GM12878 (cell line): ENCODE measurements around the gene GABRB2. TPM values are rescaled to one million over a fixed set of nuclear protein-coding genes. Genes with fewer than 3 reads are reported as not detected.

Experiments used
- ATAC-seq: fragments of 200-7000 bp; cut with Tn5 transposase; 3 replicates; pipeline ENCODE4 v1.9.1; 2020; ENCODE audit warnings: mild to moderate bottlenecking, moderate library complexity
- BruUV-seq: library from RNA; stranded (reverse); fragments of 400-500 nt; replicated peaks from 2 replicates; lab custom pipeline; 2021; lab: Mats Ljungman, UMichigan
- CTCF ChIA-PET: fragments of 300-600 bp; sonication (Branson Sonifier 250); formaldehyde crosslinking; extraction: SDS; loops from one replicate; lab custom pipeline; 2021; ENCODE audit warnings: inconsistent platforms; lab: Yijun Ruan, JAX
- POLR2A ChIA-PET: fragments of 350-600 bp; formaldehyde crosslinking; extraction: SDS; loops from one replicate; lab custom pipeline; 2021; ENCODE audit warnings: inconsistent platforms; lab: Charles Lee
- RAD21 ChIA-PET: fragments of 300-600 bp; sonication (Branson Sonifier 250); formaldehyde crosslinking; loops from one replicate; lab custom pipeline; 2023; ENCODE audit warnings: antibody characterized with exemption; ENCODE audit not compliant: unreplicated experiment; lab: Charles Lee
- SMC1A ChIA-PET: fragments of 300-600 bp; sonication (Branson Sonifier 250); formaldehyde crosslinking; loops from one replicate; lab custom pipeline; 2023; ENCODE audit not compliant: unreplicated experiment, uncharacterized antibody; lab: Charles Lee
- DNase-seq: peaks from one replicate; pipeline ENCODE4 v3.0.0-alpha.2; 2011; ENCODE audit warnings: low read depth, low spot score
- FAIRE-seq: peaks from 3 replicates; lab custom pipeline; 2011; peaks lifted over from hg19 to GRCh38; lab: Jason Lieb, UNC
- H2AFZ ChIP-seq: 2 replicates; pipeline ENCODE4 v1.6.0; 2011; ENCODE audit warnings: low read depth, low read length, control low read depth; ENCODE audit not compliant: control insufficient read depth
- H3K27ac ChIP-seq: 2 replicates; pipeline ENCODE4 v1.5.1; 2011; ENCODE audit warnings: control low read depth; ENCODE audit not compliant: control insufficient read depth, insufficient read depth
- H3K27me3 ChIP-seq, 2 experiments: replicated peaks in 1 of 2; 2 replicates each; pipeline versions ENCODE4 v1.6.0 to v1.6.1; 2011; ENCODE audit warnings: low read length in 1 of 2; ENCODE audit not compliant: control insufficient read depth in 2 of 2, insufficient read depth in 2 of 2
- H3K36me3 ChIP-seq, 2 experiments: 2 replicates each; pipeline ENCODE4 v1.5.1; 2011; ENCODE audit warnings: low read length in 1 of 2; ENCODE audit not compliant: control insufficient read depth in 2 of 2, insufficient read depth in 2 of 2
- H3K4me1 ChIP-seq: 2 replicates; pipeline ENCODE4 v1.6.1; 2011; ENCODE audit warnings: mild to moderate bottlenecking, low read length, moderate library complexity, mixed read lengths; ENCODE audit not compliant: control insufficient read depth, insufficient read depth
- H3K4me2 ChIP-seq: 2 replicates; pipeline ENCODE4 v1.6.0; 2011; ENCODE audit warnings: control low read depth; ENCODE audit not compliant: control insufficient read depth, insufficient read depth
- H3K4me3 ChIP-seq: fragments of 200-600 bp; sonication (generic); 2 replicates; pipeline ENCODE4 v1.5.1; 2016
- H3K79me2 ChIP-seq: 2 replicates; pipeline ENCODE4 v1.6.0; 2011; ENCODE audit warnings: low read length; ENCODE audit not compliant: control insufficient read depth, insufficient read depth
- H3K9ac ChIP-seq: 2 replicates; pipeline ENCODE4 v1.8.0; 2011; ENCODE audit warnings: low read length, control low read depth, mixed read lengths; ENCODE audit not compliant: control insufficient read depth, insufficient read depth
- H3K9me3 ChIP-seq: replicated peaks from 3 replicates; pipeline ENCODE4 v1.5.1; 2011; ENCODE audit warnings: mild to moderate bottlenecking, low read length; ENCODE audit not compliant: control insufficient read depth, insufficient read depth
- H4K20me1 ChIP-seq: 2 replicates; pipeline ENCODE4 v1.6.0; 2011; ENCODE audit not compliant: control insufficient read depth, insufficient read depth
- CHD1 ChIP-seq: IDR thresholded peaks from 2 replicates; pipeline ENCODE4 v1.6.1; 2012; ENCODE audit warnings: low read depth, low read length, improper control_type of control experiment
- HCFC1 ChIP-seq: fragments of 150-350 bp; IDR thresholded peaks from 2 replicates; pipeline ENCODE4 v1.6.1; 2014; ENCODE audit warnings: low read length
- HDAC2 ChIP-seq: fragments of 200-600 bp; sonication (generic); IDR thresholded peaks from 2 replicates; pipeline ENCODE4 v1.6.1; 2017
- NFXL1 ChIP-seq: fragments of 450-650 bp; IDR thresholded peaks from 2 replicates; pipeline ENCODE4 v1.6.1; 2017; ENCODE audit warnings: antibody characterized with exemption, mild to moderate bottlenecking, borderline replicate concordance
- PAX5 ChIP-seq: IDR thresholded peaks from 2 replicates; pipeline ENCODE4 v1.6.1; 2011; ENCODE audit warnings: low read depth, low read length, borderline replicate concordance
- WGBS: methylation state at CpG from one replicate; pipeline ENCODE4 v1.1.6; 2016; ENCODE audit warnings: low lambda C conversion rate; ENCODE audit not compliant: insufficient replicate concordance, insufficient coverage; ENCODE audit errors: missing lambda C conversion rate; 5-methylcytosine and 5-hydroxymethylcytosine counted together
- in situ Hi-C: fragments of 300-500 bp; cut with MboI; formaldehyde crosslinking; loops from 9 replicates; pipeline ENCODE4 v1.14.3; 2018; ENCODE audit warnings: mixed read lengths
- intact Hi-C: fragments of 100-400 bp; cut with micrococcal nuclease; formaldehyde crosslinking; loops from one replicate; pipeline ENCODE4 v1.14.2; 2022; ENCODE audit not compliant: unreplicated experiment
- polyA plus RNA-seq, 11 experiments: library from polyadenylated mRNA; depleted of rRNA in 4 of 11; unstranded in 6 of 11; stranded (reverse) in 5 of 11; fragments of >200 nt; fragmentation: Nextera tagmentation in 4 of 11; fragmentation: Illumina TruSeq in 1 of 11; extraction: Ambion mirVana in 4 of 11; extraction: Trizol in 1 of 11; gene quantifications; 1 replicate in 1 of 11; 2 replicates in 10 of 11; pipeline versions ENCODE4 v1.2.1 to v1.2.3, GENCODE V29; 2011 to 2016; ENCODE audit warnings: inconsistent platforms in 2 of 11, missing spikeins in 2 of 11, low read depth in 1 of 11
- total RNA-seq, 4 experiments: library from RNA; depleted of rRNA in 3 of 4; stranded (reverse); fragments of >200 nt in 3 of 4; fragmentation: Illumina TruSeq in 1 of 4; extraction: Trizol in 1 of 4; gene quantifications; 2 replicates each; pipeline versions ENCODE4 v1.2.1 to v1.2.3, GENCODE V29; 2013 to 2021
- TF ChIP-seq, protein P1 (sequence below): fragments of 450-650 bp; formaldehyde crosslinking; IDR thresholded peaks from 2 replicates; pipeline ENCODE4 v1.5.0; 2022; ENCODE audit warnings: mild to moderate bottlenecking, missing genetic modification characterization
- TF ChIP-seq, protein P2 (sequence below): fragments of 450-650 bp; IDR thresholded peaks from 2 replicates; pipeline ENCODE4 v1.6.1; 2018; ENCODE audit warnings: mild to moderate bottlenecking, low read depth, moderate library complexity; ENCODE audit not compliant: partially characterized antibody

Gene GABRB2
- total and polyA plus RNA-seq, 10 of the 15 experiments (the other 5 are each of a cell fraction or from before 2014, with no cell fraction given) = 0.12 to 0.85 (median 0.43) TPM

DNA sequence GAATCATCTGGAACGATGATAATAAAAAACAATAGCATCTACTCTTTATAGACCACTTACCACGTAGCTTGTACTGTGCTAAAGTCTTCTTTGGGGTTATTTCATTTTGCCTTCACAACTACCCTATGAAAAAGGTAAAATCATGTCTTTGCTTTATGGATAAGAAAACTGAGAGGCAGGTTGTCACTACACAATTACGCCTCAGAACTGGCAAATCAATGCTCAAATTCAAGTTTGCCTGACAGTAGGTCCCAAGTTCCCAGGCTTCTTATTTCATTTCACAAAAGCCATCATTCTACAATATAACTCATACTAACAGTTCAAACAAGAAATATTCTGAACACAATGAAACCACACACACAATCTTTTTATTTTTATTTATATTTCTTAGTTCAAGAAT, 258.5 kb downstream of the GABRB2 start:
- Histone ChIP-seq H3K9ac (no peak overlapping the region), H3K27ac (no peak overlapping the region), H3K27me3 (no peaks in the 10 kb centered on the region), H3K9me3 (no peaks in the 10 kb centered on the region), H3K36me3 (no peaks in the 10 kb centered on the region), H4K20me1 (no peaks in the 10 kb centered on the region), H2AFZ (no peak overlapping the region), H3K79me2 (no peaks in the 10 kb centered on the region), H3K4me2 (no peak overlapping the region), H3K4me3 (no peak overlapping the region), H3K4me1 (peaks cover 16% of the 10 kb centered on the region)
- BruUV-seq = no TSS peak
- ATAC-seq = no peak
- FAIRE-seq = no peak
- ChIA-PET POLR2A (no interaction called here), CTCF (no interaction called here), SMC1A (no interaction called here), RAD21 (no interaction called here)
- TF ChIP-seq, protein P1, sequence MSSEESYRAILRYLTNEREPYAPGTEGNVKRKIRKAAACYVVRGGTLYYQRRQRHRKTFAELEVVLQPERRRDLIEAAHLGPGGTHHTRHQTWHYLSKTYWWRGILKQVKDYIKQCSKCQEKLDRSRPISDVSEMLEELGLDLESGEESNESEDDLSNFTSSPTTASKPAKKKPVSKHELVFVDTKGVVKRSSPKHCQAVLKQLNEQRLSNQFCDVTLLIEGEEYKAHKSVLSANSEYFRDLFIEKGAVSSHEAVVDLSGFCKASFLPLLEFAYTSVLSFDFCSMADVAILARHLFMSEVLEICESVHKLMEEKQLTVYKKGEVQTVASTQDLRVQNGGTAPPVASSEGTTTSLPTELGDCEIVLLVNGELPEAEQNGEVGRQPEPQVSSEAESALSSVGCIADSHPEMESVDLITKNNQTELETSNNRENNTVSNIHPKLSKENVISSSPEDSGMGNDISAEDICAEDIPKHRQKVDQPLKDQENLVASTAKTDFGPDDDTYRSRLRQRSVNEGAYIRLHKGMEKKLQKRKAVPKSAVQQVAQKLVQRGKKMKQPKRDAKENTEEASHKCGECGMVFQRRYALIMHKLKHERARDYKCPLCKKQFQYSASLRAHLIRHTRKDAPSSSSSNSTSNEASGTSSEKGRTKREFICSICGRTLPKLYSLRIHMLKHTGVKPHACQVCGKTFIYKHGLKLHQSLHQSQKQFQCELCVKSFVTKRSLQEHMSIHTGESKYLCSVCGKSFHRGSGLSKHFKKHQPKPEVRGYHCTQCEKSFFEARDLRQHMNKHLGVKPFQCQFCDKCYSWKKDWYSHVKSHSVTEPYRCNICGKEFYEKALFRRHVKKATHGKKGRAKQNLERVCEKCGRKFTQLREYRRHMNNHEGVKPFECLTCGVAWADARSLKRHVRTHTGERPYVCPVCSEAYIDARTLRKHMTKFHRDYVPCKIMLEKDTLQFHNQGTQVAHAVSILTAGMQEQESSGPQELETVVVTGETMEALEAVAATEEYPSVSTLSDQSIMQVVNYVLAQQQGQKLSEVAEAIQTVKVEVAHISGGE = no peak
- TF ChIP-seq CHD1 (no peak), HCFC1 (no peak), PAX5 (no peak), HDAC2 (no peak), NFXL1 (no peak)
- TF ChIP-seq, protein P2, sequence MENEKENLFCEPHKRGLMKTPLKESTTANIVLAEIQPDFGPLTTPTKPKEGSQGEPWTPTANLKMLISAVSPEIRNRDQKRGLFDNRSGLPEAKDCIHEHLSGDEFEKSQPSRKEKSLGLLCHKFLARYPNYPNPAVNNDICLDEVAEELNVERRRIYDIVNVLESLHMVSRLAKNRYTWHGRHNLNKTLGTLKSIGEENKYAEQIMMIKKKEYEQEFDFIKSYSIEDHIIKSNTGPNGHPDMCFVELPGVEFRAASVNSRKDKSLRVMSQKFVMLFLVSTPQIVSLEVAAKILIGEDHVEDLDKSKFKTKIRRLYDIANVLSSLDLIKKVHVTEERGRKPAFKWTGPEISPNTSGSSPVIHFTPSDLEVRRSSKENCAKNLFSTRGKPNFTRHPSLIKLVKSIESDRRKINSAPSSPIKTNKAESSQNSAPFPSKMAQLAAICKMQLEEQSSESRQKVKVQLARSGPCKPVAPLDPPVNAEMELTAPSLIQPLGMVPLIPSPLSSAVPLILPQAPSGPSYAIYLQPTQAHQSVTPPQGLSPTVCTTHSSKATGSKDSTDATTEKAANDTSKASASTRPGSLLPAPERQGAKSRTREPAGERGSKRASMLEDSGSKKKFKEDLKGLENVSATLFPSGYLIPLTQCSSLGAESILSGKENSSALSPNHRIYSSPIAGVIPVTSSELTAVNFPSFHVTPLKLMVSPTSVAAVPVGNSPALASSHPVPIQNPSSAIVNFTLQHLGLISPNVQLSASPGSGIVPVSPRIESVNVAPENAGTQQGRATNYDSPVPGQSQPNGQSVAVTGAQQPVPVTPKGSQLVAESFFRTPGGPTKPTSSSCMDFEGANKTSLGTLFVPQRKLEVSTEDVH = no peak
- WGBS = 79% methylated on average over 3 of the region's 3 CpGs
- DNase-seq = no peak
- in situ Hi-C loops = no loop called here
- intact Hi-C loops = no loop called here
